CD4-positive, alpha-beta T cell (primary cell): ENCODE data around the gene ZNRF3. TPM values are rescaled to one million over a fixed set of nuclear protein-coding genes. Genes with fewer than 3 reads are reported as not detected.

ENCODE experiments used
- ATAC-seq: fragments of 200-7000 bp; cut with Tn5 transposase; one replicate; pipeline ENCODE4 v1.10.0; 2022; ENCODE audit warnings: mild to moderate bottlenecking; ENCODE audit not compliant: poor library complexity
- CTCF ChIA-PET: fragments of 350-600 bp; sonication (Branson Sonifier 250); formaldehyde crosslinking; loops from one replicate; lab custom pipeline; 2021; ENCODE audit warnings: antibody characterized with exemption, inconsistent platforms; lab: Charles Lee
- POLR2A ChIA-PET: fragments of 350-600 bp; sonication (Branson Sonifier 250); formaldehyde crosslinking; loops from one replicate; lab custom pipeline; 2021; ENCODE audit warnings: antibody characterized with exemption, inconsistent platforms; lab: Charles Lee
- DNase-seq, 14 experiments: peaks; one replicate each; pipeline ENCODE4 v3.0.0-alpha.2; 2013 to 2020; ENCODE audit warnings: mixed read lengths in 2 of 14
- H3K27ac ChIP-seq, 2 donors: one replicate each; pipeline versions ENCODE4 v1.5.1 to v1.7.0; 2013; ENCODE audit warnings: low read length in 2 of 2, low read depth in 1 of 2, mild to moderate bottlenecking in 1 of 2
- H3K27me3 ChIP-seq, 2 experiments: 1 replicate in 1 of 2; 2 replicates in 1 of 2; pipeline versions ENCODE4 v1.6.1 to v1.7.0; 2013; ENCODE audit warnings: low read length in 2 of 2, control low read depth in 1 of 2, mild to moderate bottlenecking in 1 of 2, moderate library complexity in 1 of 2; ENCODE audit not compliant: insufficient read depth in 2 of 2, control insufficient read depth in 1 of 2
- H3K36me3 ChIP-seq: one replicate; pipeline ENCODE4 v1.6.1; 2013; ENCODE audit warnings: low read length, control low read depth; ENCODE audit not compliant: insufficient read depth
- H3K4me1 ChIP-seq: one replicate; pipeline ENCODE4 v1.6.1; 2013; ENCODE audit warnings: low read length, control low read depth; ENCODE audit not compliant: insufficient read depth
- H3K4me3 ChIP-seq: one replicate; pipeline ENCODE4 v1.5.1; 2013; ENCODE audit warnings: mild to moderate bottlenecking, low read length, moderate library complexity
- H3K9me3 ChIP-seq, 2 experiments: 1 replicate in 1 of 2; 2 replicates in 1 of 2; pipeline versions ENCODE4 v1.6.1 to v1.7.0; 2013; ENCODE audit warnings: low read length in 2 of 2, mild to moderate bottlenecking in 2 of 2, control low read depth in 1 of 2, moderate library complexity in 1 of 2; ENCODE audit not compliant: control insufficient read depth in 1 of 2, insufficient read depth in 1 of 2
- H3K27ac Mint-ChIP-seq: one replicate; pipeline ENCODE4 v1.8.0; 2020; ENCODE audit warnings: mixed read lengths
- H3K27me3 Mint-ChIP-seq: one replicate; pipeline ENCODE4 v1.8.0; 2021; ENCODE audit warnings: mixed read lengths
- H3K36me3 Mint-ChIP-seq: one replicate; pipeline ENCODE4 v1.8.0; 2021; ENCODE audit warnings: low read depth, mixed read lengths
- H3K4me1 Mint-ChIP-seq: one replicate; pipeline ENCODE4 v1.8.0; 2021; ENCODE audit warnings: low read depth, mixed read lengths
- H3K4me3 Mint-ChIP-seq: one replicate; pipeline ENCODE4 v1.8.0; 2020; ENCODE audit warnings: mild to moderate bottlenecking, mixed read lengths
- H3K9me3 Mint-ChIP-seq: one replicate; pipeline ENCODE4 v1.8.0; 2020; ENCODE audit warnings: mixed read lengths
- intact Hi-C, 2 experiments: fragments of 100-400 bp; cut with DNase I in 1 of 2; cut with micrococcal nuclease in 1 of 2; formaldehyde crosslinking; loops; one replicate each; pipeline versions ENCODE4 v1.15.1 to v1.9.0; 2023 to 2025; cut with DNase I, micrococcal nuclease
- total RNA-seq, 174 experiments: library from RNA in 2 of 174; stranded (reverse) in 2 of 174; gene quantifications; one replicate each; pipeline ENCODE4 v1.2.3 and lab custom pipeline; 2021 to 2026
- TF ChIP-seq, protein P1 (sequence below): fragments of 200-600 bp; IDR thresholded peaks from one replicate; pipeline ENCODE4 v1.8.0; 2022; ENCODE audit warnings: antibody characterized with exemption, mild to moderate bottlenecking

ZNRF3 gene
- total RNA-seq, 2 experiments from 2014 or later = 0.38 to 0.61 TPM

DNA sequence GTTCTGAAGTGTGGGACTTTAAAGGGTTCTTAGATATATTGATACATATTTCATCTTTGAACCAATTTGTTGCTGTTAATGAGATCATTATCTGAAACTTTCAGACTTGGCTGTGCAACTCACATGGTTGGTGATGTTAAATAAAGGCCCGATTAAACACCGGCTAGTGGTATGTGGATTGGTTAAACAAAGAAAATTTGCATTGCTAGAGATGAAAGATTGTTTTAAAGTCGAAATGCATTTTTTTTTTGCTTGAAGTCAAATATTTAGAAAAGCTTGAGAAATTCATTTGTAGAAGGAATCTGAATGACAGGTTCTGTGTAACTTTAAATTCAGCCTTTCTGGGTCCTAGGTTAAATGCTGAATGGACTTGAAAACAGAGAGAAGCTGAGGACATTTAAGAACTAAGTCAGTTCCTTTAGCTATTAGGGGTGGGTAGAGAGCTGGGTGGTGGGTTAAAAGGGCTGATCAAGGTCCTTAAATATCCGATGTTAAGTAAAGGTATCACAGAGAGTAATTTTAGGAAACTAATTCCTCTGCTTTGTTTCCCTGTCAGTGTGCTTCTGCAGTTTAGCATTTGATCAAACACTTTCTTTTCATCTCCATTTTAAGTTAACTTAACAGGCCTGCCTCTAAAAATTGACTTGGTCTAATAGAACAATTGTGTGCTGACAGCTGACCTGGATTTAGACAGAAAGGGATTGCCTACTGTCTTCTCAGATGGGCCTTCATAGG, 4.5 kb downstream of the ZNRF3 start:
- TF ChIP-seq, protein P1, sequence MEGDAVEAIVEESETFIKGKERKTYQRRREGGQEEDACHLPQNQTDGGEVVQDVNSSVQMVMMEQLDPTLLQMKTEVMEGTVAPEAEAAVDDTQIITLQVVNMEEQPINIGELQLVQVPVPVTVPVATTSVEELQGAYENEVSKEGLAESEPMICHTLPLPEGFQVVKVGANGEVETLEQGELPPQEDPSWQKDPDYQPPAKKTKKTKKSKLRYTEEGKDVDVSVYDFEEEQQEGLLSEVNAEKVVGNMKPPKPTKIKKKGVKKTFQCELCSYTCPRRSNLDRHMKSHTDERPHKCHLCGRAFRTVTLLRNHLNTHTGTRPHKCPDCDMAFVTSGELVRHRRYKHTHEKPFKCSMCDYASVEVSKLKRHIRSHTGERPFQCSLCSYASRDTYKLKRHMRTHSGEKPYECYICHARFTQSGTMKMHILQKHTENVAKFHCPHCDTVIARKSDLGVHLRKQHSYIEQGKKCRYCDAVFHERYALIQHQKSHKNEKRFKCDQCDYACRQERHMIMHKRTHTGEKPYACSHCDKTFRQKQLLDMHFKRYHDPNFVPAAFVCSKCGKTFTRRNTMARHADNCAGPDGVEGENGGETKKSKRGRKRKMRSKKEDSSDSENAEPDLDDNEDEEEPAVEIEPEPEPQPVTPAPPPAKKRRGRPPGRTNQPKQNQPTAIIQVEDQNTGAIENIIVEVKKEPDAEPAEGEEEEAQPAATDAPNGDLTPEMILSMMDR = no peak
- no peak for DNase-seq
- no peak overlapping the region for H3K27ac ChIP-seq
- ATAC-seq = no peak
- intact Hi-C loops = loop anchor here in 1 of 2 experiments (10.0 kb wide), 1 partner anchor 83 kb away; the partner anchor contains the start of gene XBP1
- no peak overlapping the region for H3K4me3 ChIP-seq
- no peaks in the 10 kb centered on the region for H3K9me3 ChIP-seq
- no peaks in the 10 kb centered on the region for H3K36me3 ChIP-seq
- H3K4me3 Mint-ChIP-seq = no peak overlapping the region
- H3K4me1 ChIP-seq = peaks cover 10% of the 10 kb centered on the region
- H3K27ac Mint-ChIP-seq = no peak overlapping the region
- ChIA-PET POLR2A (no interaction called here), CTCF (no interaction called here)
- H3K27me3 ChIP-seq = peaks cover 4 to 7% of the 10 kb centered on the region in 2 experiments
- H3K27me3 Mint-ChIP-seq = peaks cover 34% of the 10 kb centered on the region
- H3K36me3 Mint-ChIP-seq = peaks cover 3% of the 10 kb centered on the region
- no peaks in the 10 kb centered on the region for H3K9me3 Mint-ChIP-seq
- peaks cover 20% of the 10 kb centered on the region for H3K4me1 Mint-ChIP-seq

DNA sequence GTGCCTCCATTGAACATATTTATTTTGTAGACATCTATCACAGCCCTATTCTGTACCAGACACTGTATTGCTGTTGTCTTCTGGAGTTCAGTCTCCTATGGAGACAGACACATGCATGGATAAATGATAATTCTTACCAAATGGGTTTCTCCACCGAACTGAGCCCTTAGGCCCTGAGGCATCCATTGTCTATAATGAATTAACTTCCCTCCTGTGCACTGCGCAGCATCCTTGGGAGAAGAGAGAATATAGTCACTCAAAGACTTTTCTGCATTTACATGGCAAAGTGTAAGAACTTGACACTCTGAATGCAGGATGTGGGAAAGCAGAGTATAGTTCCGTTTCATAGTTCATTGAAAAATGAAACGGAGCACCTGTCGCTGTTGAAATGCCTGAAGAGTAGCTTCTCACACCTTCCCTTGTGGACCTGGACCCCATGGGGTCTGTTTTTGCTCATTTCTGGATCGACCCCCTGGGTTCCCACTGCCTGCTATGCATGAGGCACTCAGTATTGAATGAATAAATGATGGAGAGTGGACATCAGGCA, 6.2 kb downstream of the ZNRF3 start:
- no peaks in the 10 kb centered on the region for H3K36me3 Mint-ChIP-seq
- H3K4me3 Mint-ChIP-seq = no peak overlapping the region
- ChIA-PET CTCF (no interaction called here), POLR2A (no interaction called here)
- ATAC-seq = no peak
- Histone ChIP-seq H3K9me3 (no peaks in the 10 kb centered on the region), H3K27me3 (peaks cover 4 to 7% of the 10 kb centered on the region in 2 experiments), H3K27ac (no peak overlapping the region), H3K4me1 (peaks cover 3% of the 10 kb centered on the region), H3K36me3 (no peaks in the 10 kb centered on the region), H3K4me3 (no peak overlapping the region)
- no peaks in the 10 kb centered on the region for H3K9me3 Mint-ChIP-seq
- peaks cover 34% of the 10 kb centered on the region for H3K27me3 Mint-ChIP-seq
- peaks cover 11% of the 10 kb centered on the region for H3K4me1 Mint-ChIP-seq
- no peak overlapping the region for H3K27ac Mint-ChIP-seq
- no peak for DNase-seq
- intact Hi-C loops = loop anchor here in 1 of 2 experiments (10.0 kb wide), 1 partner anchor 85 kb away; the partner anchor contains the start of gene XBP1
- TF ChIP-seq, protein P1 = no peak

DNA sequence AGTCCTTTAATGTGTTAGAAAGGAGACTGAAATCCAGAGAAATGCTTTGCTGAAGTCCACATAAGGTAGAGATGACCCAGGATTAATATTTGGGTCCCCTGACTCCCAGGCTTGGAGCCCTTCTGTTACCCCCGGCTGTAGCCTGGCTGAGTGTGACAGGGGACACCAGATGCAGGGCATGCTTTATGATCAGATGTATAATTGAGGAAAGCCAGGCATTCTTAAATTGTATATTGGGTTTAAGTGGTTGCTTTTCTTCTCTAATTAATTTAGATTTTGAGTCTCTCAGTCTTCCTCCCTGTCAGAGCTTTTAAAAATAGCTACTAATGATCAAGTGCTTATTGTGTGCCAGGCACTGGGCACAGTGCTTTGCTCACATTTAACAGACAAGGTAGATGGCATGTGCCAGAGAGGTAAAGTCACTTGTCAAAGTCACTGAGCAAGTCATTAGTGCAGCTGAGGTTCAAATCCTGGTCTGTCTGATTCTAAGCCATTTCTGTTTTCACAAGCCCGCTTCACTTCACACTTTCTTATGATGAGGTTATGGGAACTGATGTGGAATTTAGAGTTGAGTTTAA, 7.9 kb downstream of the ZNRF3 start:
- POLR2A ChIA-PET = no interaction called here

More for the DNA sequence above, 7.9 kb downstream of the ZNRF3 start:
- Mint-ChIP-seq H3K27ac (no peak overlapping the region), H3K9me3 (no peaks in the 10 kb centered on the region), H3K4me3 (no peak overlapping the region), H3K27me3 (peaks cover 21% of the 10 kb centered on the region), H3K4me1 (peaks cover 5% of the 10 kb centered on the region), H3K36me3 (no peaks in the 10 kb centered on the region)
- Histone ChIP-seq H3K4me3 (no peak overlapping the region), H3K36me3 (no peaks in the 10 kb centered on the region), H3K9me3 (no peaks in the 10 kb centered on the region), H3K27me3 (peaks cover 4 to 7% of the 10 kb centered on the region in 2 experiments), H3K27ac (no peak overlapping the region), H3K4me1 (no peaks in the 10 kb centered on the region)
- CTCF ChIA-PET = no interaction called here
- intact Hi-C loops = no loop called here
- ATAC-seq = no peak
- TF ChIP-seq, protein P1 = no peak
- no peak for DNase-seq
